OCI-LY1 (cell line): ENCODE measurements around the gene ANTXRL.

Source experiments
- H2AFZ ChIP-seq: fragments of 200-600 bp; sonication (generic), shearing (Covaris generic); 2 replicates; pipeline ENCODE4 v1.6.0; 2014; ENCODE audit warnings: antibody characterized with exemption, mild to moderate bottlenecking, low read length
- H3F3A ChIP-seq: fragments of 200-600 bp; sonication (generic), shearing (Covaris generic); 2 replicates; pipeline ENCODE4 v1.6.0; 2014; ENCODE audit warnings: mild to moderate bottlenecking, antibody characterized with exemption, low read length, moderate library complexity; ENCODE audit not compliant: insufficient read depth
- H3K27ac ChIP-seq: fragments of 200-600 bp; sonication (generic); 2 replicates; pipeline ENCODE4 v1.5.1; 2014; ENCODE audit warnings: low read length, mixed run types, mild to moderate bottlenecking, low read depth; ENCODE audit not compliant: poor library complexity, severe bottlenecking
- H3K27me3 ChIP-seq: fragments of 200-600 bp; sonication (generic); 2 replicates; pipeline ENCODE4 v1.6.0; 2014; ENCODE audit warnings: antibody characterized with exemption, mild to moderate bottlenecking, low read length, moderate library complexity; ENCODE audit not compliant: insufficient read depth
- H3K36me3 ChIP-seq: fragments of 200-600 bp; sonication (generic); 2 replicates; pipeline ENCODE4 v1.6.1; 2014; ENCODE audit warnings: mild to moderate bottlenecking, antibody characterized with exemption, low read length, moderate library complexity, mixed read lengths; ENCODE audit not compliant: insufficient read depth
- H3K4me1 ChIP-seq: fragments of 200-600 bp; sonication (generic); 2 replicates; pipeline ENCODE4 v1.5.1; 2014; ENCODE audit warnings: mild to moderate bottlenecking, low read length, moderate library complexity; ENCODE audit not compliant: insufficient read depth, severe bottlenecking
- H3K4me2 ChIP-seq: fragments of 200-600 bp; sonication (generic), shearing (Covaris generic); 2 replicates; pipeline ENCODE4 v1.6.1; 2014; ENCODE audit warnings: low read length
- H3K4me3 ChIP-seq: fragments of 200-600 bp; sonication (generic); 2 replicates; pipeline ENCODE4 v1.5.1; 2014; ENCODE audit warnings: low read length, low read depth, mild to moderate bottlenecking, mixed read lengths; ENCODE audit not compliant: poor library complexity, severe bottlenecking
- H3K79me2 ChIP-seq: fragments of 200-600 bp; shearing (Covaris generic); 2 replicates; pipeline ENCODE4 v1.6.1; 2016; ENCODE audit warnings: mixed run types, low read length, mixed read lengths; ENCODE audit not compliant: insufficient read depth
- H3K9ac ChIP-seq: fragments of 200-600 bp; sonication (generic), shearing (Covaris generic); 2 replicates; pipeline ENCODE4 v1.6.1; 2014; ENCODE audit warnings: mild to moderate bottlenecking, low read length, mixed read lengths
- H3K9me2 ChIP-seq: fragments of 200-600 bp; sonication (generic), shearing (Covaris generic); 2 replicates; pipeline ENCODE4 v1.6.1; 2014; ENCODE audit warnings: low read depth, mild to moderate bottlenecking, low read length, mixed read lengths
- H3K9me3 ChIP-seq: fragments of 200-600 bp; shearing (Covaris generic); 2 replicates; pipeline ENCODE4 v1.6.1; 2014; ENCODE audit warnings: low read length, mixed read lengths
- H4K20me1 ChIP-seq: fragments of 200-600 bp; sonication (generic), shearing (Covaris generic); 2 replicates; pipeline ENCODE4 v1.6.0; 2016; ENCODE audit warnings: mild to moderate bottlenecking, low read length; ENCODE audit not compliant: insufficient read depth
- EZH2 ChIP-seq: fragments of 200-600 bp; sonication (generic), shearing (Covaris generic); IDR thresholded peaks from 2 replicates; pipeline ENCODE4 v1.8.0; 2017; ENCODE audit warnings: borderline replicate concordance, mixed run types, mild to moderate bottlenecking, antibody characterized with exemption, low read length, moderate library complexity, mixed read lengths
- TF ChIP-seq, protein P1 (sequence below): fragments of 200-600 bp; sonication (generic), shearing (Covaris generic); IDR thresholded peaks from 2 replicates; pipeline ENCODE4 v1.5.1; 2017; ENCODE audit warnings: mild to moderate bottlenecking, antibody characterized with exemption, low read length, moderate library complexity, mixed read lengths

The ANTXRL gene

DNA sequence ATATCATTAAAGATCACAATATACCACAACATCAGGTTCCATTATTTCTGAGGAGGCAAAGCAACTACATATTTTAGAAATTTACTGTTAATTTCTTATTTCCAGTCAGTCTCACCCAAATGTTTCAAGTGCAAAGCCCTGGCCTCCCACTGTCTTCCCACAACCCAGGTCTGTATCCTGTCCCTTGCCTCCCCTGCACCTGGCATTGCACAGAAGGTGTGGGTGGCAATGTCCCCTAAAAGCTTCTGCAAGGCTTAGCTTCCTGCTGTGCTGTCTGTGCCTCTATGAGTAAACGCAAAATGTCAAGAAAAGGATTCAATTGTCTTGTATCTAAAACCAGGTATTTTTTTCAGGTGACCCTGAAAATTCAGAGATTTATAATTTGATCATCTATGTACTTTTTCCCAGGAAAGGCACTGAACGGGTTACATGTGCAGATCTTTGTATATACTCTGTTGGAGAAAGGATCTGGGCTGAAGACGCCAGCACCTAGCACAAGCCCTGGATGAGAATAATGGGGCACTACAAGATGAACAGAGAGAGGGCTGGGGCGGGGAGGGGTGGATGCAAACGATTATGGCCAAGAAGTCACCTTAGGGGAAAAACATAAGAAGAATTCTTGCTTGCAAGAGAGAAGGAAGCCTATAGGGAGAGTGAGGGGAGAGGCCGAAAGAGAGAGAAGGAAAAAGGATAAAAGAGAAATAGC, 3.1 kb upstream of the ANTXRL start:
- H3K9ac ChIP-seq = peak overlapping the region; percentile 58; the same call in 1 of the 2 replicates
- H3K79me2 ChIP-seq = no peaks in the 10 kb centered on the region
- H2AFZ ChIP-seq = no peak overlapping the region
- no peaks in the 10 kb centered on the region for H3K9me2 ChIP-seq
- H3K4me3 ChIP-seq = peak overlapping the region; percentile 65
- H3F3A ChIP-seq = no peaks in the 10 kb centered on the region
- TF ChIP-seq, protein P1, sequence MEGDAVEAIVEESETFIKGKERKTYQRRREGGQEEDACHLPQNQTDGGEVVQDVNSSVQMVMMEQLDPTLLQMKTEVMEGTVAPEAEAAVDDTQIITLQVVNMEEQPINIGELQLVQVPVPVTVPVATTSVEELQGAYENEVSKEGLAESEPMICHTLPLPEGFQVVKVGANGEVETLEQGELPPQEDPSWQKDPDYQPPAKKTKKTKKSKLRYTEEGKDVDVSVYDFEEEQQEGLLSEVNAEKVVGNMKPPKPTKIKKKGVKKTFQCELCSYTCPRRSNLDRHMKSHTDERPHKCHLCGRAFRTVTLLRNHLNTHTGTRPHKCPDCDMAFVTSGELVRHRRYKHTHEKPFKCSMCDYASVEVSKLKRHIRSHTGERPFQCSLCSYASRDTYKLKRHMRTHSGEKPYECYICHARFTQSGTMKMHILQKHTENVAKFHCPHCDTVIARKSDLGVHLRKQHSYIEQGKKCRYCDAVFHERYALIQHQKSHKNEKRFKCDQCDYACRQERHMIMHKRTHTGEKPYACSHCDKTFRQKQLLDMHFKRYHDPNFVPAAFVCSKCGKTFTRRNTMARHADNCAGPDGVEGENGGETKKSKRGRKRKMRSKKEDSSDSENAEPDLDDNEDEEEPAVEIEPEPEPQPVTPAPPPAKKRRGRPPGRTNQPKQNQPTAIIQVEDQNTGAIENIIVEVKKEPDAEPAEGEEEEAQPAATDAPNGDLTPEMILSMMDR = no peak
- TF ChIP-seq EZH2 = no peak
- H3K27ac ChIP-seq = no peak overlapping the region
- H3K4me1 ChIP-seq = peaks cover 5% of the 10 kb centered on the region
- no peaks in the 10 kb centered on the region for H3K9me3 ChIP-seq
- peak overlapping the region; percentile 74 for H3K4me2 ChIP-seq
- H3K36me3 ChIP-seq = no peaks in the 10 kb centered on the region
- H4K20me1 ChIP-seq = no peaks in the 10 kb centered on the region
- no peaks in the 10 kb centered on the region for H3K27me3 ChIP-seq

- Histone ChIP-seq H3K36me3 (no peaks in the 10 kb centered on the region), H3K4me2 (peak overlapping the region; percentile 74), H3F3A (no peaks in the 10 kb centered on the region), H3K9ac (peak overlapping the region; percentile 58), H3K4me3 (peak overlapping the region; percentile 65), H3K79me2 (no peaks in the 10 kb centered on the region), H3K27ac (no peak overlapping the region), H2AFZ (no peak overlapping the region), H3K9me2 (no peaks in the 10 kb centered on the region), H3K9me3 (no peaks in the 10 kb centered on the region), H3K27me3 (no peaks in the 10 kb centered on the region), H3K4me1 (peaks cover 5% of the 10 kb centered on the region), H4K20me1 (no peaks in the 10 kb centered on the region)
- TF ChIP-seq, protein P1 = no peak
- no peak for TF ChIP-seq EZH2
These were observed 2.2 kb upstream of the ANTXRL start for GRCh38 chr10:46284286-46285229.

GRCh38 chr10:46285300-46285699, 1.5 kb upstream of the ANTXRL start:
- no peaks in the 10 kb centered on the region for H3K36me3 ChIP-seq
- no peak overlapping the region; the same call in 1 of the 2 replicates for H3K9ac ChIP-seq

More at GRCh38 chr10:46285300-46285699, 1.5 kb upstream of the ANTXRL start:
- H4K20me1 ChIP-seq = no peaks in the 10 kb centered on the region
- peak overlapping the region; percentile 65 for H3K4me3 ChIP-seq
- no peaks in the 10 kb centered on the region for H3K79me2 ChIP-seq
- H2AFZ ChIP-seq = no peak overlapping the region
- peak overlapping the region; percentile 74 for H3K4me2 ChIP-seq
- no peaks in the 10 kb centered on the region for H3K9me2 ChIP-seq
- H3F3A ChIP-seq = no peaks in the 10 kb centered on the region
- H3K4me1 ChIP-seq = peaks cover 5% of the 10 kb centered on the region
- TF ChIP-seq, protein P1 = no peak
- TF ChIP-seq EZH2 = no peak
- H3K27ac ChIP-seq = no peak overlapping the region
- H3K9me3 ChIP-seq = no peaks in the 10 kb centered on the region
- H3K27me3 ChIP-seq = no peaks in the 10 kb centered on the region; the same call in 1 of the 2 replicates
